ENCODE results near the gene CREG2.

The CREG2 gene

DNA sequence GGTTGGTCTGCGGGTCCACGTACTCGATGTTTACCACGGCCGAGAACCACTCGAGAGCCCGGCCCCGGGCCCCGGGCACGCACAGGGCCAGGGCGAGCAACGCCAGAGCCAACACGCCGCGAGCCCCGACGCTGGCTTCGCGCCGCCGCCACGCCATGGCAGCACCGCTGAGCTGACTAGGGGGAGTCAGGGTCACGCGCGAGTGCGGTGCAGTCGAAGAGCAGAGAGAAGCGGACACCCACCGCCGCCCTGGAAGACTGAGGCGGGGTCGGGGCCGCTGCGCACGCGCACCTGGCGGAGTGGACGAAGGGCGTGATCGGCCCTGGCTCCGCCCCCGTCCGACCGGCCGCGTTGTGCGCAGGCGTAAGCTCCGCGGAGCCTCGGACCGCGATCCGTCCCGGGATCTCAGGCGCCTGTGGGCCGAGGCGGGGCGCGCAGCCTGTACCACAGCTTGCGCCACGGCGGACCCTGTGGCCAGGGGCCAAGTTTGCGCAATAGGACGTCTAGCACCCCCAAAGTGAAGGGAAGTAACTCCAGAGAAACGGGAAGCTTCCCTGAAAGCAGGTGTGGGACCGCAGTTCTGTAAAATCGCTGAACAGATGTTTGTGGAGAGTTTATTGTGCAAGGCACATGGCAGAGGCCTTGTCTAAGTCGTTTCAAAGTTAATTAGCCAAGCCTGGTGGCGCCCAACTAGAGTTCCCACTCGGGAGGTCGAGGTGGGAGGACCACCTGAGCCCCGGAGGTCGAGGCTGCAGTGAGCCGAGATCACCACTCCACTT lies 78.7 kb downstream of the CREG2 start, which contains the start of gene RNF149:
RNF149 (minus strand) TSS at position 270 of the 779 bp plus-strand sequence; CDS start at position 157, 113 bp downstream.
- peak; percentile 87 for DNase-seq (ENCODE audit: low spot score)

DNA sequence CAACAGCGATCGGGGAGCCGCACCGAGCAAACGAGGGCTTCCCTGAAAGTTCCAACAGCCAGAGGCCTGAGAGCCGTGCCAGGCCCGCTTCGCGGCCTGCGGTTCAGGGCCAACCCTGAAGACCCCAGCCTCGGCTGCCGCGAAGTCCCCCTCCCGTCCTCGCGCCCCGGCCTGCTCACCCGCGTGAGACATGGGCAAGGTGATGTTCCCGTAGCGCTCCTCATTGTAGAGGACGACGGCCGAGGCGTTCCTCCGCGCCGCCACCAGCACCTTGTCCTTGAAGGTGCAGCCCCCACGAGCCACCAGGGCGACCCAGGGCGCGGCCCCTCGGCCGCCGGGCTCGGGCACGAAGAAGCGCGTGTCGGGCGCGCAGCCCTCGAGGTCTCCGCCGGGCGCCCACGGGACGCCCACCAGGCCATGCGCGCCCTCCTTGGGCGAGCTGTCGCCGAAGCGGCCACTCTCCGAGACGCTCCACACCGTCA lies 79.3 kb downstream of the CREG2 start:
- DNase-seq (ENCODE audit: low spot score), result peak; percentile 23

DNA sequence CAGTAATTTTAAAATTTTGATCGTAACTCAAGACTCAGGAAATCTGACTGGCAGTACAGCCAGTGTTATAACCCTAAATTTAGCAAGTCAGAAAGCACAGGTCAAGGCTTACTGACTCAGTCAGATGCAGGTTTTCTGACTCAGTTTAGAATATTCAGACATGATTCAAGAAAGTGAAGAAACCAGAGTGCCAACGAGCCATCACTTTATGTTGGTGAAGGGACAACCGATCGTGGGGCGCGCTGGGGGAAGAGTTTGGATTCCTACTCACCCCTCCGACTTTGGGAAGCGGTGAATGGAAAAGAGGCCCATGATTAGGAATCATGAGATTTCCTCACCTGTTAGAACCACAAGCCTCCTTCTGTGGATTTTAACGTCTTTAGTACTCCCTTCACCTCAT lies 79.8 kb downstream of the CREG2 start:
- DNase-seq (ENCODE audit: low spot score), result no peak

DNA sequence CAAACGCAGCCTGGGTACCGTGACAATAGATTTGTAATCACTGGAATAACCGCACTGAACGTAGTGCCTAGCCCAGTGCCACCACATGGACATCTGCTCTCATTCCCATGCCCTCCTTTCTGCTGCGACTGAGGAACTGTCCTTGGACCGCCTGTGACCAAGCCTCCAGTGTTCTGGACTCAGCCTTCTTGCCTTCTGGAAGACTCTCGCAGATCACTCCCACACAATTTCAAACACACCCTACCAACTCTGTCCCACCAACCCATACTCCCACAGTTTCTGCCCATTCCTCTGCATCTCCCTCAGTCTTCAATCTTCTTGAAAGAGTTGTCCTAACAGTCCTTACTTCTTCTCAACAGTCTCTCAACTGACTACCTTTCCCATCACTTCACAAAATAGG lies 80.9 kb downstream of the CREG2 start:
- DNase-seq (ENCODE audit: low spot score), result no peak

DNA sequence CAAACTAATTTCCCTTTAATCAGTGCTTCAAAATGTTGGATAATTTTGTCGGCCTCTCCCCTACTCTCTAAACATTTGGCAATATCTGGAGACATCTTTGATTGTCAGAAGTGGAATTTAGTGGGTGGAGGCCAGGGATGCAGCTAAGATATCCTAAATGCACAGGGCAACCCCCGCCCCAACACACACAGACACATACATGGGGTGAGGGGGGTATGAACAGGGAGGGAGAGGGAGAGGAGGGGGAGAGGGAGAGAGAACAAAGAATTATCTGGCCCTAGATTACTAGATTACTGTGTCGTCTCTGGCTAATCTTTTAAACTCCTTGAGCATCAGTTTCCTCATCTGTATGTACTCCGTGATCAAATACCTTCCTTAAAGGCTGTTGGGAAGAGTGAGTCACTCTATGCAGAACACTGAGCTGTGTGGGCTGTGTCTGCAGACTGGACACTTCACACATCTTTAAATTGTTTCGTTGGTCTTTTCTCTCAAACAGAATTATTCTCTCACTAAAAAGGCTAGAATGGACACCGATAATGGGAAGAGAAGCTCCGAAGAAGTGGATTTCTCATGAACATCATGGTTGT lies 81.7 kb downstream of the CREG2 start:
- no peak for DNase-seq (ENCODE audit: low spot score)

DNA sequence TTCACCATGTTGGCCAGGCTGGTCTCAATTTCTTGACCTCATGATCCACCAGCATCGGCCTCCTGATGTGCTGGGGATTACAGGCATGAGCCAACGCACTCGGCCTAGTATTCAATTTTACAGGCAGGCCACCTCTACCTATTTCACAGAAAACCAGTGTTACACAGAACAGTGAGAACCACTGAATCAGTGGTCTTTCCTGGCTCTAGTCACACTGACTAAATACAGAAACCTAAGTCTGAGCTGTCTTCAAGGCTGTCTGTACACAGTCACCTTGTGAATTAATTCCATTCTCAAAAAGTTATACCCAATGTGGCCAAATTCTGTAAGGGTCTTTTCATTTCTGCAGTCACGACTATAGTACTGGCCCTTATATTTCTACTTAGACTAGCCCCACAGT lies 82.3 kb downstream of the CREG2 start:
- DNase-seq (ENCODE audit: low spot score), result no peak

DNA sequence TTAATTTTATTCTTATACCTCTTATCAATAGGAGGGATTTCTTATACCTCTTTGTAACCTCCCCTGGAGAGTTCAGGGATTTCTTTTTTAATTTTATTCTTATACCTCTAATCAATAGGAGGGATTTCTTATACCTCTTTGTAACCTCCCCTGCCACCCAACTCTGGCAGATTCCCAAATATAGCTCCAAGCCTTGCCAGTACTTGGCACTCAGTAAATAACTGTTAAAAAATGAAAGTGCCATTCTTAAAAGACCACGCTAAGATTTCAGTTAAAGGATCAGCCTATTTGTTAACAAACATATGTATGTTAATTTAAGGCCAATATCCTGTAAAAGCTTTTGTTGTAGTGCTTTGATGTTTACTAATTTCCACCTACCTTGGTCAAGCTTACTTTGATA lies 83.6 kb downstream of the CREG2 start:
- no peak for DNase-seq (ENCODE audit: low spot score)

DNA sequence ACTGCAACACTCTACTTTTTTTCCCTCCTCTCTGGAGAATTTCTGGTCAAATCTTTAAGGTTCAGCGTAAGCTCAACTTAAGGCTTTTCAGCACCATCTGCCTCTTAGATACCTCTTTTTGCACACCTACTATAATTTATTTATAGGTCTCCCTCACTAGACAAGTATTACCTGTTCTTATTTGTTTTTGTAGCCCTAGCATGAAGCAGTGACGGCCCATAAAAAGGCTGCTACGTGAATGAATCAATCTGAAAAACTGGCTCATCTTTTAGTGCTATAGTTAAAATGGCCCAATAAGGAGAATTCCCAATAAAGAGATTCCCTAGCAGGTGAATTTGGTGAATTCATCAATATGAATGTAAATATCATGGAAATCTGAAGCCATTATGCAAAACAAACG lies 85.3 kb downstream of the CREG2 start:
- DNase-seq (ENCODE audit: low spot score), result no peak

DNA sequence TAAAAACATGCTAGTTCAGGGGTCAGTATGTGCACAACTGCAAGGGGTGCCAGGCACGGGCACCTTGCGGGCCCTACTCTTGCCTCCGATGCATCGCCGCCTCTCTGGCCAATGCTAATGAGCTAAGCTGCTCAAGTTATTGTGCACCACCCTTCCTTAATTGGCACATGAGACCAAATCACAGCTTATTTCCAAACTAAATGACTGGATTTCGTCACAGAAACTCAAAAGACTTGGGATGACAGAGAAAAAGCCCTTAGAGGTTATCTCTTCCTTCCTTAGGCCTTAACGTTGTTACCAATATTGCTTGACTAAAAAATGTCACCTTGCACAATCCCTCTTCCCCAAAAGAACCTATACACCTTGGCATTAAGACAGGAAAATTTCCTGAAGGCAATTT lies 86.5 kb downstream of the CREG2 start:
- DNase-seq (ENCODE audit: low spot score), result no peak

DNA sequence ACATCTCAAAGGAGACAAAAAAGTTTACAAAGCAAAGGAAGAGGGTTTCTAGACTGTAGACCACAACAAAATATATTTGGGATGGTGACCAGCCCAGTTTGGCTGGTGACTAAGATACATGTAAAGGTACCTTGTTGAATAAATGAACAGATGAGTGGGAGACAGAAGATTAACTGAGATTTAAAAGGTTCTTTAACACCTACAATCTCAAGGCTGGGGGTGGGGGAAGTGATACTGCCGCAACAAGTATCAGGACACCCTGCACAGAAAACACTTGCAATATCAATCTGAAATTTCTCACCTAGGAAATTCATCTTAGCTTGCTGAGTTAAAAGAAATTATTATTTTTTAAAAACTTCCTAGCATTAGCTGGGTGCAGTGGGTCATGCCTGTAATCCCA lies 87.1 kb downstream of the CREG2 start:
- DNase-seq (ENCODE audit: low spot score), result no peak

DNA sequence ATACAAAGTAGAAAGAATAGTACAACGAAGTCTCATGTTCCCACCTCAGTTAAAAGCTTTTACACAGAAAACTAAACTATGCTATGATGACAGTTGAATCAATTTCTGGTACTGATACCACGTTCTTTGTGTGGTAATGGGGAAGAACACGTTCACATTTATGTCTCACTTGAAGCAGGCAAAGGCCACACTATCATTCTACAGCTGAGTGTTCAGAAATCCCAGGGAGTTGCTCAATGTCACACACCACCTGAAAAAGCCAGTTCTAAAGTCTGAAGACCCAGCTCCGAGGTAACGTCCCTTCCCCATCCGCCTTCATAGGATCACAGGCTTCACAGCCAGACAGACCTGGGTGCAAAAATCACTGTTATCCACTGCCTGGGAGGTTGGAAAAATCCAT lies 87.7 kb downstream of the CREG2 start:
- no peak for DNase-seq (ENCODE audit: low spot score)

DNA sequence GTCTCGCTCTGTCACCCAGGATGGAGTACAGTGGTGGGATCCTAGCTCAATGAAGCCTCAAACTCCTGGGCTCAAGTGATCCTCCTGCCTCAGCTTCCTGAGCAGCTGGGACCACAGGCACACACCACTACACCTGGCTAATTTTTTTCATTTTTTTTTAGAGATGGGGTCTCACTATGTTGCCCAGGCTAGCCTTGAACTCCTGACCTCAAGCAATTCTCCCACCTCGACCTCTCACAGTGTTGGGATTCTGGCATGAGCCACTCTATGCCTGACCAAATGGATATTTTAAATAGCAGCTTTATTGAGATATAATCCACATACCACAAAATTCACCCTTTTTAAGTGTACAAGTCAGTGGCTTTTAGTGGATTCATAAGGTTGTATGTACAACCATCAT lies 89.9 kb downstream of the CREG2 start:
- no peak for DNase-seq (ENCODE audit: low spot score)

DNA sequence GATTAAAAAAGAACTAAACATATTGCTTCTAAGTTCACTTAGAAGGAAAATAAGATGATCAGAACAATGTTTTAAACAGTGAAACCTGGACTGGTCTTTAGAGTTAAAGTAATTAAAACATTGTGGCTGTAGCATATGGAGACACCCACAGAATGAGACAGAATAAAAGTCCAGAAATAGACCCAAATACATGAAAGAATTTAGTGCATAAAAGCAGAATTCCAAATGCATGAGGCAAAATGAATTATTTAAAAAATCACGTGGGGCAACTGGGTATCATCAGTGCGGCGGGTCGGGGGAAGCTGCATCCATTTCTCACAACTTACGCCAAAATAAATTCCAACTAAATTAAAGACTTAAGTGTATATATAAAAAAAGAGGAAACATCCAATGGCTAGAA lies 90.9 kb downstream of the CREG2 start:
- no peak for DNase-seq (ENCODE audit: low spot score)

DNA sequence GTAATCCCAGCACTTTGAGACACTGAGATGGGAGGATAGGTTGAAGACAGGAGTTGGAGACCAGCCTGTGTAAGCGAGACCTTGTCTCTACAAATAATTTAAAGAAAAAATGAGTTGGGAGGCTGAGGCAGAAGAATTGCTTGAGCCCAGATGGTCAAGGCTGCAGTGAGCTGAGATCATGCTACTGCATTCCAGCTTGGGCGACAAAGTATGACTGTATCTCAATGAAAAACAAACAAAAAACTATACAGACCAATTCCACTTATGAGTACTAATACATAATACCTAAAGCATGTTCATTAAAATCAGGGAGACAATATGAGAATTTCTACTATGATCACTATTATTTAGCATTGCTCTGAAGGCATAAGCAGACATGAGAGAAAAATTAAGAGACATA lies 91.4 kb downstream of the CREG2 start:
- DNase-seq (ENCODE audit: low spot score), result no peak

Small RNA genes within 50 kb of the gene (small RNA-seq; reads per million reads assigned to genes)
- 0 to 0.31 reads per million in 2 experiments for gene MIR5696

Data from SK-N-DZ (cell line).